LHCN-M2 (cell line): Measurements from ENCODE around the gene SLC2A10. TPM values are rescaled to one million over a fixed set of nuclear protein-coding genes. Genes with fewer than 3 reads are reported as not detected.
A peak's percentile ranks its signal among the peaks of the same experiment; 100 is the strongest.

Experiments used
- DNase-seq: peaks from one replicate; pipeline ENCODE4 v3.0.0-alpha.2; 2012; ENCODE audit warnings: low read depth
- total RNA-seq: library from RNA; depleted of rRNA; stranded (reverse); fragments of >200 nt; gene quantifications from 2 replicates; pipeline ENCODE4 v1.2.3, GENCODE V29; 2014

The SLC2A10 gene
- total RNA-seq, 1 experiment from 2014 or later = 21.0 TPM

DNA sequence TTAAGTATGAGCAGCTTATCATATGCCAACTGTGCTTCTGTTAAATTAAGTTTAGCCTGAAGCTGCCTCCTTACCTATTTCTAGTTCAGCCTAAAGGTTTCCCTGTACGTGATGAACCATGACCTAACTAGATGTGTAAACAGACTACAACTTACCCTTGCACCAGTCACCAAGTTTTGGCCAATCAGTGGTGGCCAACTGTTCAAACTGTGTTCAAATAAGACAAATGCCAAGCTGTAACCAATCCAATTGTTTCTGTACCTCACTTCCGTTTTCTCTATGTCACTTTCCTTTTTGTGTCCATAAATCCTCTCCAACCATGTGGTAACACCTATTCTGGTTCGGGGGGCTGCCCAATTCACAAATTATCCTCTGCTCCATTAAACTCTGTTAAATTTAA is 6.0 kb upstream of the SLC2A10 start:
- DNase-seq = no peak

DNA sequence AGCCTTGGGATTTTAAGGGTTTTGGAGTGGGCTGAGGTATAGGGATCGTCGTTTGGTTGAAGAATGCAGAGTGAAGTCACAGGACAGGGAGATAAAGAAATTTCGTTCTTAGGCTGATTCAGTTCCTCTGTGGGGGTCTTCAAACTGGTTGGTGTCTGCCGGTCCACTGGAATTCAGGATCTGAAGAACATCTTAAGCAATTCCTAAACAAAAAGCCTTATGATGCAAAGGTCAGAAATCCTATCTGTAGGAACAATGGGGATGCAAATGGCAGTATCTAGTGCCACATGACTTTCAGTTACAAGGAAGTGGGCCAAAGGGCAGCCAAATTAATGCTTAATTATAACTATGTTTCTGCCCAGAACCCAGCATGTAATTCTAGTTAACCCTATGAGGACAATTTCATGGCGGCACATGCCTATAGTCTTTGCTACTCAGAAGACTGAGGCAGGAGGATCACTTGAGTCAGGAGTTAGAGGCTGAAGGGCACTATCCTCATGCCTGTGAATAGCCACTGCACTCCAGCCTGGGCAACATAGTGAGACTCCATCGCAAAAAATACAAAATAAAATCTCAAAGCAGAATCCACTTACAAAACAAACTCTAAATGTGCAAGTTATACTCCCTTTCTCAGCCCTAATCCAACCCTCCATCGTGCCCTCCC is 4.6 kb upstream of the SLC2A10 start:
- DNase-seq = no peak

DNA sequence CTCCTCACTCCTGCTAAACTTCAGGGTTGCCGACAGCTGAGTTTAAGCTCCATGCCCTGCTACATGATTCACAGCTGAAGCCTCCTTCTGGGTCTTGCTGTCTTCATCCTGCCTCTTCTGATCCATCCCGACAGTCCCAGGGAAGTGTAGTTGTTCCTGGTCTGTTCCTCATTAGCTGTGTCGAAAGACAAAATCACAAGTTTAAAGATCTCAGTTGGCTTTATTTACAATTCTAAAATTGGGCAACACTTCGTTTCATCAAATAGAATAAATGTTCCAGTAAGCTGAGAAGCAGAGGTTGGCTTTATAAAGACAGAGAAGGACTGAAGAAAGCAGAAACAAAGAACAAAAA is 4.1 kb upstream of the SLC2A10 start:
- DNase-seq = no peak

DNA sequence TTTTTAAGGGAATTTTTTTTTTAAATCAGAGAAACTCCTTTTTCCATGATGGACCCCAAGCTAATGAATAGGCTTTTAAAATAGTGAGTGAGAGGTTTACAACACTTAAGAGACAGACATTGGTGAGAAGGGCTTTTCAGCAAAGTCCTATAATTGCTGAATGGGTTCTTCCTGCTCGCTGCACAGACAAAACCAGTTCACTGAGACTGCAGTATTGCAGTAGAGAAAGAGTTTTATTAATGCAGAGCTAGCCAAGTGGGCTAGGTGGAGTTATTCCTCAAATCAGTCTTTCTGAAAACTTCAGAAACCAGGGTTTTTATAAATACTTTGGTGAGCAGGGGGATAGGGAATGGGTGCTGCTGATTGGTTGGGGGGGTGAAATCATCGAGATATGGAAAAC is 3.2 kb upstream of the SLC2A10 start:
- no peak for DNase-seq

DNA sequence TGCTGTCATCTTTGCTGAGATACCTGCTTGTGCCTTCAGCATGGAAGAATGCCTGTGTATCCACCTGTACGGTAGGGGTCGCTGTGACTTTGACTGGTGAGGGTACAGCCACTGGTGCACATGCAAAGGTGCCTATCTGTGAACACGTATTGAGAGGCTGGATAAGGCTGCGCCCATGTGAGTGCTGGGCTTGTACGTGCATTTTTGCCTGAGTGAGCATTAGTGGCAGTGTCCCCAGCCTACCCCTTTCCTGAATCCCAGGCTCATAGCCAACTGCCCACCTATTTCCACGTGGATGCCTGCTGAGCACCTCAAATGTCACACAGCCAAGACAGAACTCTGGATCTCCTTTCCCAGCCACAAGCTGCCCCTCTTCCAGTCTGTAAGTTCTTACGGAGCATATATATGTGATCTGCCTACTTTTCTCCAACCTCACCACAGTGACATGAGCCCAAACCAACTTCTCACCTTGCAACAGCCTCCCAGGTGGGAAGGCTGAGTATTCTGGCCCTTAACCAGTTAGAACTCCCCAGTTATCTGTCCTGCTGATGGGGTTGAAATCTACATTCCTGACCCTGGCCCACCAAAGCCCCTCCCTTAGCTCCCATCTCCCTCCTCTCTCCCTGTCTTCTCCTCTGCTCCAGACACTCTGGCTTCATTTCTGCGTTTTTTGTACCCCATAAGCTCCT is 1.1 kb upstream of the SLC2A10 start:
- DNase-seq = no peak

DNA sequence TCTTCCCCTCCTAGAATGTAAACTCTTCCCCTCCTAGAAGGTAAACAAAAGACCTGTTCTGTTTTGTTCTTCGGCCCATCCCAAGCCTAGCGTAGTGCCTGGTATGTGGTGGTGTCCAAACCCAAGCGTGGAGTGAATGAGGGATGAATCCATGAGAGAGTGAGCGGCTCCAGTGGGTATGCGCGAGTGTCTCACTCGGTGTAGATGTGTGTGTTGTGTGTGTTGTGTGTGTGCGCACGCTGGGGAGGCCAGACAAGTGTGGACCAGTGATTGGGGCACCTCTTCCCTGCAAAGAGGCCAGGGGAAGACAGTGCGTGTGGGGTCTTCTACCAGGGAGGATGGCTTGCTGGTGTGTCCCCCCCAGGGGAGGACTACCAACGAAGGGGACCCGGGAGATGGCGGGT is 392 bp upstream of the SLC2A10 start:
- no peak for DNase-seq

DNA sequence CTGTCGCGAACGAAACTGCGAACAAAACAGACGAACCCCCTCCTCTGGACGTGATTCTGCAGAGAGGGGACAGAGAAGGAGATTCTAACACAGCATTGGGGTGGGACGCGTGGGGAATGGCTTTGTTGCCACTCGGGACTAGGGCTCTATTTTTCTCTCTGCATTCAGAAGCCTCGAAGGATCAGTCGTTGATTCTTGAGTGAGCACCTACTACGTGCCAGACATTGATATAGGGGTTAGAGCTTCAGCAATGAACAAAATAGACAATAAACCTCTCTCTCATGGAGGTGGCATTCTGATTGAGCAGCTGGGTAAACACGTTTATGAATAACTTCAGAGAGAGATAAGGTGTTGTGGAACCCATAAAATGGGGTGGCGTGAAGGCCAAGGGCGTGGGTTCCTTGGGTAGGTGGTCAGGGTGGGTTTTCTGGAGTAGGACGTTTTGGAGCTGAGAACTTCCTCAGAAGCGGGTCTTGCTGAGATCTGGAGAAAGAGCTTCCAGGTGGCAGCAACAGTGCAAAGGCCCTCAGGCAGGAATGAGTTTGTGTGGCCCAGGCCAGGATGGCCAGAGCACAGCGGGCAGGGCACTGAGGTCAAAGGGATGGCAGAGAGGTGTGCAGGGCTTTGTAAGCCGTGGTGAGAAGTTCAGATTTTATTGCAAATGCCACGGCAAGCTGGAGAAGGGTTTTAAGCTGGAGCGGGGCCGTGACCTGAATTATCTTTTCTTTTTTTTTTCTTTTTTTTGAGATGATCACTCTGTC is 884 bp downstream of the SLC2A10 start:
- no peak for DNase-seq

DNA sequence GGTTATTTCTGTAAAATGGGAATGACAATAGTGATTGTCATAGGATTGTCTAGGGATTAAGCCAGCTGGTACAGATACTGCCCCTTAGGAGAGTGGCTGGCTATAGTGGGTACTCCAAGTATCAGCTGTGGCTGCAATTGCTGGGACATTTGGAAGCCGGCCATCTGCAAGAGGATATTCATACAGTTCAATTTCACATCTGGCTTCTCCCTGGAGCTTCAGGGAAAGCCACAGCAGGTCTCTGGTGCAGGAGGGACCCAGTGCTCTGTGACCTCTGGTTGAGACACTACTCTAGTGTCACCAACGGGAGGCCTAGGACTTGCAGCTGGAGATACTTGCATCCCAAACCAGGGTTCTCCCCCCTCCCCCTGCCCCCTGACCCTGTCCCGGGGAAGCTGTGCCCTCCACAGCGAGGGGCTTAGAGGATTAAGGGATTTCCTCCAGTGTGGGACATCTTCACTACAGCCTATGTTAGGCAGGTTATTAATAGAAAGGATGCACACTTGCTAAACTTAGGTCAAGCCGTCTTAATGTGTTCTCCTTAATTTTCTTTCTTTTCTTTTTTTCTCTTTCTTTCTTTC is 2.7 kb downstream of the SLC2A10 start:
- no peak for DNase-seq

DNA sequence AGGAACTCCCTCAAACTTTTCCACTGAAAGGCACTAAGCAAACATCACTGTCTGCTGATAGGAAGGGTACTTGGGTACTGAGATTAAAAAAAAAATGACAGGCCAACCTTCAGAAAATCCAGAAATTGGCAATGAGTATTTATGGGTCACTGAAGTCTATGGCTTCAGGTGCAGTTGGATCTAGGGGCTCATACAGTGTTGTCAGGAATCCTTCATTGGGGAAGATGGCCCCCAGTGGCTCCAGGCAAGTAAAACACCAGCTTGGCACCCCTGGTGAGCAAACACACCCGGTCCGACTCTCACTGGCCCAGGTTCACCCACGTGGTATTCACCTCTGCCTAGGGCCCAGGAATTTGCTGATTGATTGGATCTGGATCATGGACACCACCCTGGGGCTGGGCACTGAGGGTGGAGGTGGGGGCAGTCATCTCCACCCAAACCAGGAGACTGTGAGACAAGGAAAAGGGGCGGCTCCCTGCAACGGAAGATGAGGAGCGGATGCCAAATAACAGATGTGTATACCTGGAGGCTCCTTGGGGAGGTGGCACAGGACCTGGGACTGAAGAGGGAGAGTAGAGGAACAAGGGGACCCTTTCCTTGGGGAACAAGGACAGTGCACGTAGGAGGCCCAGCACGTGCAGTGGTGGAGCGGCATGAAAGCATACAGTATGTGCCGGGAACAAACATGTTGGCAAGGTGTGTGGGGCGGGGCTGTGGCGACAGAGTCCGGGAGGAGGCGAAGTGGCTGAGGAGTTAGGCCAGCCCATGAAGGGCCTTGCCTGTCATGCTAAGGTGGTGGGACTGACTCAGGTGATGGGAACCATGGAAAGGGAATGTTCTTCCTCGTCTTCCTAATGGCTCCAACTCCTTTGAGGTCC is 4.7 kb downstream of the SLC2A10 start:
- no peak for DNase-seq

DNA sequence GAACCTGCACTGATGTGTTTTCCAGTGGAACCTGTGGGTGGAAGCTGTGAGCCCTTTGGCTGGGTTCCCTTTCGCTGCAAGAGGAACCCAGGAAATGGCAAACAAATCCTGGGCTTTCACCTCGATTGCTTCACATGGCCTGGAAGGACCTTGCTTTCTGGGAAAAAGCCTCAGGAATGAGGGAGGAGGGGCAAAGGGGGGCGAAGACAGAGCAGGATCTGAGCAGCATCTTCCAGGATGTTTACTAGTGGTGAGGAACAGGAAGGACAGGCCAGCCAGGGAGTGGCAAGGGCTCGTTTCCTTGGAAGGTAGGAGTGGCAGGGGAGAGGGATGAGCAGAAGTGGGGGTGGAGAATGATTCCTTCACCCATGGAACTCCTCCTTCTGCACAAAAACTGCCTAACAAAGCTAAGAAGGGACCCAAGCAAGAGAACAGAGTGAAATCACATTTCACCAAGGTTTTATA is 5.9 kb downstream of the SLC2A10 start:
- peak; percentile 51 for DNase-seq

DNA sequence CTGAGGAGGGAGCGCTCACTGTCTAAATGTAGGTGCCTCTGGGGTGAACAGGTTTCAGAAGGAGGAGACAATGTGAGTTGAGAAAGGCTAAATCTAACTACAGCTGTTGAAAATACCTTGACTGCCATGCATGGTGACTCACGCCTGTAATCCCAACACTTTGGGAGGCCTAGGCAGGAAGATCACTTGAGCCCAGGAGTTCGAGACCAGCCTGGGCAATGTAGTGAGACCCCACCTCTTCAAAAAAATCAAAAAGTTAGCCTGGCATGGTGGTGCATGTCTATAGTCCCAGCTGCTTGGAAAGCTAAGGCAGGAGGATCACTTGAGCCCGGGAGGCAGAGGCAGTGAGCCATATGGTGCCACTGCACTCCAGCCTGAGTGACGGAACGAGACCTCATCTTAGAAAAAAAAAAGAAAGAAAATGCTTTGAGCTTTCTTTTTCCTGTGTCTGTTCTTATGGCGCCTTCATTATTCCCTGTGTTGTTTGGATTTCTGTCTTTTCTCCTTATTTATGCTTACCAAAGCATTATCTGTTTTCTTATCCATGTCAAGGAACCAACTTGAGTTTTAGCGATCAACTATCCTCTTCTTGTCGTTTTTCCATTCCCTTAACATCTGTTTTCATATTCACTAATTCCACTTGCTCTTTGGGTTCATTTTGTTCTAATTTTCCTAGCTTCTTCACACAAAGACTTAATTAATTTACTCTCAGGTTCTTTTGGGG is 8.5 kb downstream of the SLC2A10 start:
- no peak for DNase-seq

DNA sequence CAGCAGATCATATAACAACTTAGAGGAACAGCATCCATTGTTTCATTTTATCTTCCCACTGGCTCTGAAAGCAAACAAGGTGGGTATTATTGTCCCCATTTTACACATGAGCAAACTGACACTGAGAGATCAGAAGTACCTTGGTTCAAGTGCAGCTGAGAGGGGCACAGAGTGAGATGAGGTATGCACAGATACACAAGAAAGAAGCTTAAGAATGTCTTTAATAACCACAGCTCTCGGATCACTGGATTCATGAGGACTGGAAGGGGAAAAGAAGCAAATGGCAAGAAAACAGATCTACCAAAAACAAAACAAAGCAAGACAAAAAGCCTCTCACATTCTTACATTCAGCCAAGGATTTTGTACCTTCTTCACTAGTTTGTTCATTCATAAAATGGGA is 10.6 kb downstream of the SLC2A10 start:
- no peak for DNase-seq

DNA sequence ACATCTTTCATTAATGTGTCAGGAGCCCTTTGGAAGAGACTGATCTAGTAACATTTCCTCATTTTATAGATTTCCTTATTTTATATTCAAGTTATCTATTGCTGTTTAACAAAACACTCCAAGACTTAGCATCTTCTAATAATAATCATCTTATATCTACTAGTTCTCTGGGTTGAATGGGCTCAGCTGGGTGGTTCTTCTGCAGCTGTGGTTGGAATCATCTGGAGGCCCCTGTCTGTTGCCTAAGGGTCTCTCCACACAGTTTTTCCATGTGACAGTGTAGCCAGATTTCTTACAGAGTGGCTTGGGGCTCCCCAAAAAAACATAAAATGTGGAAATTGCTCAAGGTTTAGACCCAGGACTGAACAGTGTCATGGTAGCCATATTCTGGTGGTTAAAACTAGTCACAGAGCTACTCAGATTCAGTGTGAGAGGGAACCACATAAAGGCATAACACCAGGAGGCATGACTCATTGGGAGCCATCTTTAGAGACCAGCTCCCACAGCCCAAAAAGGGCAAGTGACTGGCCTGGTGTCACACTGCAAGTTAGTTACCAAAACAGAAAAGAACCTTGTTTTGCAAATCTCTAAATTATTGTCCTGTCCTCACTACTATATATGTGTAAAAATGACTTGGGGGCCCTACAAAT is 11.5 kb downstream of the SLC2A10 start:
- peak; percentile 28 for DNase-seq

DNA sequence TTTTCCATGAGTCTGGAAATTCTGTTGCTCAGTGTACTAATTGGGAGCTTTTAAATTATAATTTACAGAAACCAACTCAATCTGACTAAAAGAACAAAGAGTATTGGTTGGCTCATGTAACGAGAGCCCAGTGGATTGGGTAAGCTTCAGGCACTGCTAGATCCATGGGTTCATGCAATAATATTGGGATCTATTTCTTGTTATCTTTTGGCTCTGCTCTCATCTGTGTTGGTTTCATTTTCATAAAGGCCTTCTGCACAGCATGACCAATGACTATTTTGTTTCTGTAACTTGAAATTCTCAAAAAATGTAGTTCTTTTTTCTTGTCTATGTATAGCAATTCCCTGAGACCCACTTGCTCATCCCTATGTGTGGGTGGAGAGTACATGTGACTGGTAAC is 12.0 kb downstream of the SLC2A10 start:
- no peak for DNase-seq

DNA sequence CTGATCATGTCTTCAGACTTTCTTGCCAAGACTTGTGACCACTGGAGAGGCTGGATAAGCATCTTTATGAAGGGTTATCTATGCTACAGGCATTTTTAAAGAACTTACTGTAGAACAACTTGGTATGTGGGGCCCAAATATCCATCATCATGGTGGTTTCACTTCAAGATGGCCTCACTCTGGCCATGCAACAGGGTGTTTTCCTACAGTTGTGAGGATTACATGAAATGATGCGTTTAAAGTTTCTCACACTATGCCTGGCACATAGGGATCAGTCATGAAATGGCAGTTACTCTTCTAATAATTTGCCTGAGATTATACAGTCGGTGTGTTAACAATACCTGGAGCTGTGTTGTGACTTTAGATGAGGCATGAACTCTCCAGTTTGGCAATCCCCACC is 13.0 kb downstream of the SLC2A10 start:
- DNase-seq = no peak

DNA sequence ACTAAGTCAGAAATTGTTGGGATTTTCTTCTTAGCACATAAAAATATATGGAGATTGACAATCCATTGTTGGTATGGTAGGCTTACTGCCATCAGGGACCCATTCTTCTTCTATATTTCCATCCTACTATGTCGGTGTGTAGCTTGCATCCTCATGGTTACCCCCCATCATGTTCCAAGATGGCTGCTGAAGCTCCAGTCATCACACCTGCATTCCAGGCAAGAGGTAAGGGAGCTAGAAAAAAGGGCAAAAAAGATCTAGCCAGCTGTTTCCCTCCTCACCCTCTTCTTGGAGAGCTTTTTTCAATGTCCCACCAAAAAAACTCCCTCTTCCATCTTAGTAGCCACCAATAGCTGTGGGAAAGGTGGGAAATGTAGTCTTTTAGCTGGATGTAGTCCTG is 13.6 kb downstream of the SLC2A10 start:
- no peak for DNase-seq

DNA sequence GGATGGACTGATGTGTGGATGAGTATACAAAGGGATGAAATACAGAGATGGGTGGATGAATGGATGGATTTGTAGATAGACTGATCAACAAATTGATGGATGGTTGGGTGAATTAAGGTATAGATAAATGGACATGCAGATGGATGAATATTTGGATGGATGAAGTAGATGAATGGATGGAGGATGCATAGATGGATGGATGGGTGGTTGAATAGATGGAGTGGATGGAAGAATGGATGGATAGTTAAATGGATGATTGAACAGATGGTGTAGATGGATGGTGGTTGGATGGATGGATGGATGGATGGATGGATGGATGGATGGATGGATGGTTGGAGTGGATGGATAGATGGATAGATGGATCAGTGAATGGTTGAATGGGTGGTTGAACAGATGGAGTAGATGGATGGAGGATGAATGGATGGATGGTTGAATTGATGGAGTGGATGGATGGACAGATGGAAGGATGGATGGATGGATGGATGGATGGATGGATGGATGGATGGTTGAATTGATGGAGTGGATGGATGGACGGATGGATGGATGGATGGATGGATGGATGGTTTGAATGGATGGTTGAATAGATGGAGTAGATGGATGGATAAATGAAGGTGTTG is 15.0 kb downstream of the SLC2A10 start:
- no peak for DNase-seq

DNA sequence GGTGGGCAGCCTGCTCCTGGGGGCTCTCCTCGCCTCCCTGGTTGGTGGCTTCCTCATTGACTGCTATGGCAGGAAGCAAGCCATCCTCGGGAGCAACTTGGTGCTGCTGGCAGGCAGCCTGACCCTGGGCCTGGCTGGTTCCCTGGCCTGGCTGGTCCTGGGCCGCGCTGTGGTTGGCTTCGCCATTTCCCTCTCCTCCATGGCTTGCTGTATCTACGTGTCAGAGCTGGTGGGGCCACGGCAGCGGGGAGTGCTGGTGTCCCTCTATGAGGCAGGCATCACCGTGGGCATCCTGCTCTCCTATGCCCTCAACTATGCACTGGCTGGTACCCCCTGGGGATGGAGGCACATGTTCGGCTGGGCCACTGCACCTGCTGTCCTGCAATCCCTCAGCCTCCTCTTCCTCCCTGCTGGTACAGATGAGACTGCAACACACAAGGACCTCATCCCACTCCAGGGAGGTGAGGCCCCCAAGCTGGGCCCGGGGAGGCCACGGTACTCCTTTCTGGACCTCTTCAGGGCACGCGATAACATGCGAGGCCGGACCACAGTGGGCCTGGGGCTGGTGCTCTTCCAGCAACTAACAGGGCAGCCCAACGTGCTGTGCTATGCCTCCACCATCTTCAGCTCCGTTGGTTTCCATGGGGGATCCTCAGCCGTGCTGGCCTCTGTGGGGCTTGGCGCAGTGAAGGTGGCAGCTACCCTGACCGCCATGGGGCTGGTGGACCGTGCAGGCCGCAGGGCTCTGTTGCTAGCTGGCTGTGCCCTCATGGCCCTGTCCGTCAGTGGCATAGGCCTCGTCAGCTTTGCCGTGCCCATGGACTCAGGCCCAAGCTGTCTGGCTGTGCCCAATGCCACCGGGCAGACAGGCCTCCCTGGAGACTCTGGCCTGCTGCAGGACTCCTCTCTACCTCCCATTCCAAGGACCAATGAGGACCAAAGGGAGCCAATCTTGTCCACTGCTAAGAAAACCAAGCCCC is 16.0 kb downstream of the SLC2A10 start:
- no peak for DNase-seq

DNA sequence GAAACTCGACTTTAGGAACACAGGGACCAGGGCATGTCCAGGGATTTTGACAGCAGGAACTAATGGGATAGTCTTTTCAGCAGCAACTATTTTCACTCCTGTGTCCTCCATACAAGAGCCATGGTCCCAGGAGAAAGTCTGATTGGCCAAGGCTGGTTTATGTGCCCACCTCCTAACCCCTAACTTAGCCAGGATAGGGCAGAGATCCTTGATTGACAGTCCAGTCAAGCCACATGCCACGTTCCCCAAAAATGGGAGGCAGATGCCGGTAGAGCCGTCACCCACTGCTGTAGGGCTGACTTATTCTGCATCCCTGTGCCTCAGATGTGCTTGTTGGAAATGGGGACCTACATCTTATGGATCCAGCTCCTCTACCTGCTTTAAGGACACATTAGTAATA is 22.3 kb downstream of the SLC2A10 start:
- no peak for DNase-seq
